Measurements from ENCODE around the gene UPK2.

The UPK2 gene

GRCh38 chr11:118918128-118918685 is 37.9 kb upstream of the UPK2 start:
- DNase-seq = no peak

- DNase-seq = no peak
Observed at GRCh38 chr11:118918686-118919280, 37.3 kb upstream of the UPK2 start.

GRCh38 chr11:118921121-118921928 is 34.8 kb upstream of the UPK2 start:
- no peak for DNase-seq

GRCh38 chr11:118921929-118922744 is 34.0 kb upstream of the UPK2 start:
- DNase-seq = no peak

GRCh38 chr11:118922745-118923627 is 33.1 kb upstream of the UPK2 start:
- DNase-seq = no peak

- no peak for DNase-seq
Observed at GRCh38 chr11:118923721-118924587, 32.1 kb upstream of the UPK2 start.

GRCh38 chr11:118924591-118925585 is 31.2 kb upstream of the UPK2 start:
- peak; percentile 17 for DNase-seq

- DNase-seq = no peak
Observed at GRCh38 chr11:118927554-118928100, 28.5 kb upstream of the UPK2 start.

GRCh38 chr11:118928101-118928869 is 27.8 kb upstream of the UPK2 start:
- peak; percentile 88 for DNase-seq

GRCh38 chr11:118928870-118929500 is 27.1 kb upstream of the UPK2 start:
- peak; percentile 48 for DNase-seq

GRCh38 chr11:118929501-118930093 is 26.5 kb upstream of the UPK2 start:
- peak; percentile 76 for DNase-seq

- DNase-seq = peak; percentile 86
Observed at GRCh38 chr11:118930094-118930712, 25.9 kb upstream of the UPK2 start.

- DNase-seq = no peak
Observed at GRCh38 chr11:118931571-118931970, 24.5 kb upstream of the UPK2 start.

- DNase-seq = no peak
Observed at GRCh38 chr11:118933486-118933885, 22.6 kb upstream of the UPK2 start.

- DNase-seq = no peak
Observed at GRCh38 chr11:118935376-118935775, 20.7 kb upstream of the UPK2 start.

GRCh38 chr11:118938491-118939403 is 17.4 kb upstream of the UPK2 start:
- no peak for DNase-seq

Data from NCI-H1436 (cell line).